Measurements from ENCODE around the gene CPAMD8.
"Not testable (repeated sequence)": the region's sequence is repeated elsewhere in the genome, so short reads cannot be mapped to it uniquely, and the experiment has no call there.

The CPAMD8 gene

GRCh38 chr19:16874978-16875299 is 151.7 kb downstream of the CPAMD8 start:
- not testable (repeated sequence) for DNase-seq (ENCODE audit: low read depth)

GRCh38 chr19:16874250-16874977 is 152.2 kb downstream of the CPAMD8 start:
- DNase-seq (ENCODE audit: low read depth): no peak

GRCh38 chr19:16873594-16873993 is 153.0 kb downstream of the CPAMD8 start:
- DNase-seq (ENCODE audit: low read depth): no peak

GRCh38 chr19:16872728-16873127 is 153.9 kb downstream of the CPAMD8 start:
- DNase-seq (ENCODE audit: low read depth): no peak

- no peak for DNase-seq (ENCODE audit: low read depth)
Observed at GRCh38 chr19:16871871-16872270, 154.7 kb downstream of the CPAMD8 start.

- no peak for DNase-seq (ENCODE audit: low read depth)
Observed at GRCh38 chr19:16869331-16869972, 157.2 kb downstream of the CPAMD8 start.

GRCh38 chr19:16868423-16869130 is 158.0 kb downstream of the CPAMD8 start:
- DNase-seq (ENCODE audit: low read depth): no peak

GRCh38 chr19:16867211-16867610 is 159.4 kb downstream of the CPAMD8 start:
- peak; percentile 41 for DNase-seq (ENCODE audit: low read depth)

- DNase-seq (ENCODE audit: low read depth): no peak
Observed at GRCh38 chr19:16862826-16863415, 163.7 kb downstream of the CPAMD8 start.

- no peak for DNase-seq (ENCODE audit: low read depth)
Observed at GRCh38 chr19:16861834-16862233, 164.8 kb downstream of the CPAMD8 start.

GRCh38 chr19:16861011-16861410 is 165.6 kb downstream of the CPAMD8 start:
- DNase-seq (ENCODE audit: low read depth): peak; percentile 12

- DNase-seq (ENCODE audit: low read depth): peak; percentile 56
Observed at GRCh38 chr19:16860118-16860517, 166.5 kb downstream of the CPAMD8 start.

- no peak for DNase-seq (ENCODE audit: low read depth)
Observed at GRCh38 chr19:16859626-16860025, 167.0 kb downstream of the CPAMD8 start.

- DNase-seq (ENCODE audit: low read depth): no peak
Observed at GRCh38 chr19:16856091-16856490, 170.5 kb downstream of the CPAMD8 start.

- no peak for DNase-seq (ENCODE audit: low read depth)
Observed at GRCh38 chr19:16853066-16853465, 173.5 kb downstream of the CPAMD8 start.

- peak; percentile 88 for DNase-seq (ENCODE audit: low read depth)
Observed at GRCh38 chr19:16851031-16851712, 175.4 kb downstream of the CPAMD8 start.

- DNase-seq (ENCODE audit: low read depth): peak; percentile 88
Observed at GRCh38 chr19:16850133-16850532, 176.5 kb downstream of the CPAMD8 start.

GRCh38 chr19:16849168-16849567 is 177.4 kb downstream of the CPAMD8 start:
- DNase-seq (ENCODE audit: low read depth): peak; percentile 92

- DNase-seq (ENCODE audit: low read depth): no peak
Observed at GRCh38 chr19:16847430-16847829, 179.2 kb downstream of the CPAMD8 start.

- no peak for DNase-seq (ENCODE audit: low read depth)
Observed at GRCh38 chr19:16846901-16847300, 179.7 kb downstream of the CPAMD8 start.

Measured in ELR (cell line).